Jurkat, Clone E6-1 (cell line): ENCODE data around the gene NFS1. TPM values are rescaled to one million over a fixed set of nuclear protein-coding genes. Genes with fewer than 3 reads are reported as not detected.
"Not testable (repeated sequence)": the region's sequence is repeated elsewhere in the genome, so short reads cannot be mapped to it uniquely, and the experiment has no call there.

Experiments used
- DNase-seq: peaks from one replicate; pipeline ENCODE4 v3.0.0-alpha.2; 2011; ENCODE audit warnings: low read depth, low spot score
- H3K4me3 ChIP-seq: 2 replicates; pipeline ENCODE4 v1.5.1; 2011; ENCODE audit warnings: mild to moderate bottlenecking, low read length, control low read depth, moderate library complexity
- polyA plus RNA-seq: library from polyadenylated mRNA; unstranded; fragments of >200 nt; gene quantifications from one replicate; pipeline ENCODE4 v1.2.1, GENCODE V29; 2012; ENCODE audit warnings: missing spikeins; ENCODE audit not compliant: insufficient read length, insufficient read depth

NFS1 gene
- polyA plus RNA-seq = 47.9 TPM

DNA sequence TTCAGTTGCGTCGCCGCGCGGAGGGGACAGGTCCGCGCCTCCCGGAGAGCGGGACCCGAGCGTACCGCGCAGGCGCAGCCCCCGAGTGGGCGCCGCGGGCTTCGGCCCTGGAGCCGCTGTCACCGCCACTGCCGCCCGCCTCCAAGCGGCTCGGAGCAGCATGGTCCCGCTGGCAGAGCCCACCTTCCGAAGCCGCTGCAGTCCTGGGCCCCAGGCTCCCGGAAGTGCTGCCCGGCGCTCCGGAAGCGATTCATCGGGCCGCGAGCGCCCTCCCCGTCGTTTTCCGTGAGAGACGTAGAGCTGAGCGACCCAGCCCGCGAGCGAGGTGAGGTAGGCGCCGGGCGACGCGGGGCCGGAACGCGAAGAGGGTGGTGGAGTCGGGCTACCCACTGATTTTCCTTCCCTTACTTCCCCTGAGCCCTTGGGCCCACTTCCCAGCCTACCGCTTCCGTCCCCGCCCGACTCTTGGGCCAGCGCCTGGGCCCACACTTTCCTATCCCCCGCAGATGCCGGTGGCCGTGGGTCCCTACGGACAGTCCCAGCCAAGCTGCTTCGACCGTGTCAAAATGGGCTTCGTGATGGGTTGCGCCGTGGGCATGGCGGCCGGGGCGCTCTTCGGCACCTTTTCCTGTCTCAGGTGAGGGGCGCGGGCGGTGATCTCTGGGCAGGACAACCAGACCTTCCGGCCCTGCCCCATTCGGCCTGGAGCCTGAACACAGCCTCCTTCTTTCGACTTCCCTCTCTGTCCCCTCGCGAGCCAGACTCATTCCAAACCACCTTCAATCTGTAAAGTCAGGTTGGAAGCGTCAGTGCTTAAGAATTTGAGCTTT, at the start of gene NFS1, which contains the start of gene ROMO1:
TSS of gene NFS1 (minus strand) at position 226 of the 830 bp plus-strand sequence. CDS start at position 162, 64 bp downstream.
TSS of gene ROMO1 (plus strand) at position 279 of the 830 bp plus-strand sequence. CDS start at position 507, 228 bp downstream.
- peak; percentile 78 for DNase-seq
- H3K4me3 ChIP-seq = peak within 1 kb of the TSS; percentile 95

DNA sequence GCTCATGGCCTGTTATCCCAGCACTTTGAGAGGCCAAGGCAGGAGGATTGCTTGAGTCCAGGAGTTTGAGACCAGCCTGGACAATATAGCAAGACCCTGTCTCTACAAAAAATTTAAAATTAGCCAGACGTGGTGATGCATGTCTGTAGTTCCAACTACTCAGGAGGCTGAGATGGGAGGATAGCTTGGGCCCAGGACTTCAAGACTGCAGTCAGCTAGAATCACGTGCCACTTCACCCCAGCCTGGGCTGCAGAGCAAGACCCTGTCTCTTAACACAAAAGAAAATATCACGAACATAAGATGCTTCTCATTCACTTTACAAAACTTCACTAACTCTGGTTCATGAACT, 45.3 kb upstream of the NFS1 start:
- H3K4me3 ChIP-seq, DNase-seq: not testable (repeated sequence)

DNA sequence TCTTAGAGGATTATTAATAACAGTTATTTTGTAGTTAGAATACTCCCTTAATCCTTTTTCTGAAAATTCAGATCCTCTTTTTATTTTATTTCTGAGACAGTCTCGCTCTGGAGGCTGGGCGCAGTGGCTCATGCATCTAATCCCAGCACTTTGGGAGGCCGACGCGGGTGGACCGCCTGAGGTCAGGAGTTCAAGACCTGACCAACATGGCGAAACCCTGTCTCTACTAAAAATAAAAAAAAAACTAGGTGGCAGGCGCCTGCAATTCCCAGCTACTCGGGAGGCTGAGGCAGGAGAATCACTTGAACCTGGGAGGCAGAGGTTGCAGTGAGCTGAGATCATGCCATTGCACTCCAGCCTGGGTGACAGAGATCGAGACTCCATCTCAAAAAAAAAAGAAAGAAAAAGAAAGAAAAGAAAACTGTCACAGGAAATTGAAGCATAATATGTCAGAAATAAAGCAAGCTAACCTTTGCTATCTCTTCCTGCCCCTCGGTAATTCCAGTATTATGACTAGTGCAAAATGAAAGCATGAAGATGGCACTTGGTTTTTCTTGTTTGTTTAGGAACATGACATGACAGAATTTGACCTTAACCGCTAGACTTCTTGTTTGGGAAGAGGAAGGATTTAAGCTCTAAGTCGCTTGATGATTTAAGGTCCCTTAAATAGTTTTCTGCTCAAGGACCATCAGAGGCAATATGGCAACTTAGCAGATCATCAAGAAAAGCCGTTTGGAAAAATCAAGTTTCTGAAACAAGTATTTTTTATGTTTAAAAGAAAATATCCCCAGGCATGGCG, 44.7 kb upstream of the NFS1 start:
- peak overlapping the region; percentile 71 for H3K4me3 ChIP-seq
- no peak for DNase-seq

DNA sequence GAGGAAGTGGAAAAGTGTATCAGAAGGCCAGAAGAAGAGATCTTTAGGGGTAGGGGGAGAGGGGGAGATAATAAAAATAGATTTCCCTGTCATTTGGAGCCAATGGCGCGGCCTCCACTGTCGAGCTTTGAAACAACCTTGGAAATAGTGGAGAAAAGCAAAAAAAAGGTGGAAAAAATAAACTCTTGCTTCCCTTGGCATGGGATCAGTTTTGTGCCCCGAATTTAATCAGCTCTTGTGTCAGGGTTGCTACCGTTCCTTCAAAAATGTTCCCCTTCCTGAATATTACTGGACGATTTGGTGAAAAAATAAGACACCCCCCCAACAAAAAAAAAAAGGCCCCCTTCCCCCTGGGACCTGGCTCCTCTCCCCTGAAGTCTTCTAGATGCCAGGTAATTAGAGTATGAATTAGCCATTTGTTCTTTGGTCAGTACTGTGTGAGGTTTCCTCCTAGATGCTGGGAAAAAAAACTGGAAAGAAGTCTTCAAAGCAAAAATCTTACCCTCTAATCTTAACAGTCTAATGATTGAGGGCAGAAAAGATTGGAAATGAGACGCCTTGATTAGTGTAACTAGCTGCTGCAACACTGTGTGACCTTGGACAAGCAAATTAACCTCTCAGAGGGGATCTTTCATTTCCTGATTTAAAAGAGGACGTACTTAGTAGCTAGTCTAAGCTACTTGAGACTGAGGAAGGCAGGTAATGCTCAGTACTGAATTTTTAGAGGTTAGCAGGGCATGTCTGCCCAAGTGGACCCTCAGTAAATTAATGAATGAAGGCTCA, 43.8 kb upstream of the NFS1 start:
- H3K4me3 ChIP-seq = peak overlapping the region; percentile 71
- peak; percentile 55 for DNase-seq

DNA sequence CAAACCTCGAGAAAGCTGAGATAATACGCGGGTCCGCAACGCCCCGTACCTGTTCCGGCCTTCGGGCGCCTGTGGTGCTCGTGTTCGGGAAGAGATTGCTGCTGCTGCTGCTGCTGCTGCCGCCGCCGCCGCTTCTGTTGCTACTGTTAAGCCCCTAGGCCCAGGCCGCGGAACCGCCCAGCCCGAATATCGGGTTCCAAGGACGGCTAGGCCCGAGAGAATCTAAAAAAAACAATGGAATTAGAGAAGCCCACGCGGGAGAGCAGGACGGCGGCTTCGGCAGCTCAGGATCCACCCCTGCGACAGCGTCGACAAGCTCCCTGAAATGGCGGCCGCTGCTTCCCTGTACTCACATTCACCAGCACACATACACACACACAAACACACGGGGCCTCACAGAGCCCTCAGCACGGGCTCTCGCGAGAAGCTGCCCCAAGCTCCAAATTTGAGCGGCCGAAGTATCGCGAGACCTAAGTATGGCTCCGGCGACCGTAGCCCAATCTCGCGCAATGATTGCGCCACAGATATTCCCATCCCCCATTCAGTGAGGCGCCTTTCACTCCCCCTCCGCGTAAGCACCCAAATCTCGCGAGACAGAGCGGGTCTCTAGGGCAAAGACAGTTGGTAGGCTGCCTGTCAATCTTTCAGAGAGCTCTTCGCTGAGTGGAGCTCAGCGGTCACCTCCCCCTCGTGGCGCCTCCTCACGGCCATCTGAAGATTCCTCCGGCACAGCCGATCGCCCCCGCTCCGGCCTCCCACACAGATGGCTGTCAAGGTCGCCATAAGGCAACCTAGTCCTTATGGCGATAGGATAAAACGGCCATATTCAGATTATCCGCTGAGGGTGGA, 43.0 kb upstream of the NFS1 start, which contains the start of gene RBM39:
TSS of gene RBM39 (minus strand) at position 369 of the 849 bp plus-strand sequence. CDS start 1,386 bp downstream, outside the sequence.
- H3K4me3 ChIP-seq = peak within 1 kb of the TSS; percentile 94
- peak; percentile 100 for DNase-seq

DNA sequence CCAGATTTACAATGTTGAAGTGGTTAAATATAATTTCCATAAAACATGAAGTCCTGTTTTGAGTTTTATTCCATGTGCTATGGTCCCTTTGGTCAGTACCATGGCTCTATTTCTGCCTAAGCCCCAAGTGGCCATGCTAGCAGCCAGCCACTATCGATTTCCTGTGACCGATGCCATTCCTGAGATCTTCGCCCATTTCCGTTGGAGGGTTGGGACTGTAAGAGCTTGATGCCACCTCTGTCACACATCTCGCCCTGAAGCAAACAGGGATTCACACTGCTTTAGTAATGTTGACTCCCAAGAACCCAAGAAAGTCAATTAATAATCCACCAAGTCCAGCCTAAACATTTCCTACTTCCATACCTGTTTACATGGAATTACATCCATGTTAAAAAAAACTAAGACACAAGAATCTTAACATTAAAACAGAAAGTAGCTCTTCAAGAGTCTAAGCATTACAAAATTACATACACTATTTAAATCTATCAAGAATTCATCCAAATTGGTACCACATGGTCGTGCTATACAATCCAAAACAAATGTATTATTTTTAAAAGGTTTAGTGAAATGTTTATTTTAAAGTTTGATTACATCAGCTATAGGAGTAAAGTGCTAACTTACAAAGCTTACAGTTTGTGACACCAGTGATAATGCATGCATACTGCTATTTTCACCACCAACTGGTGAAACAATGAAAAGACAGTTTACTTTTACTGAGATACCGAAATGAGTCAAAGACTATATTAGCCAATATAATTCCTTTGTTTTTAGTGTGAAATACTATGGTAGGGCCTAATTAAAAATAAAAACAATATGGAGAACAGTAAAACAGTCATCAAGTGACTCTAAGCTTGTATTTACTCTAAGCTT, 40.4 kb upstream of the NFS1 start:
- DNase-seq = peak; percentile 59
- H3K4me3 ChIP-seq = peak overlapping the region; percentile 94

DNA sequence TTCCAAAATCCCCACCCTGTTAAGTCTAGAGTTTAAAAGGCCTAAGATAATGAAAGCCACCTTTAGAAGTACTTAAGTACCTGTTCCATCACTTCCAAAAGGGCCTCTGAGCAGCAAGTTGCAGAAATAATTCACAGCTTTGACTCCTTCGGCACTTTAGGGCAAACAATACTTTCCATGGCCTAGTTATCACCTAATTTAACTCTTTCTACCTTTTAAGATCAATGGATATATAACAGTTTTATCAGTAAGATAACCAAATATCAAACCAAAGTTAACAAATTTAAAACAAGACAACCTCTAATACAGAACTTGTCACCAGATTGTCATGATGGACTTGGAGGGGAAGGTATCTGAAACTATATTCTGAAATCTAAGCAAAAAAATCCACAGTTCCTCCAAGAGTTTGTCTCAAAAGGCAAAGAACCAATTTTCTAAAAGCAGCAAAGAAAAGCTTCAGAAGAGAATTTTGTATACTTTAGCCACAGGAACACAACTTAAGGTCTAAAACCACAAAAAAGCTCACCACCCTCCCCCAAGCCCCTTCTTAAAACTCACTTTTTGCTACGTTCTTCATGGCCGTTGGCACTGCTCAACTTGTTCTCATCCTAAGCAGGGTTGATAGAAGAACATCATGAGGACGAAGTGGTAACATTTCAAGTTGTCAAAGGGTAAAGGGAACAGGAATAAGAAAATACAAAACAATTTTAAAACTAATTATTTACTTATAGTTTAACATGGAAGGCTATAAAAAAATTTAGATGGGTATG, 39.4 kb upstream of the NFS1 start:
- peak; percentile 42 for DNase-seq
- no peak overlapping the region for H3K4me3 ChIP-seq

DNA sequence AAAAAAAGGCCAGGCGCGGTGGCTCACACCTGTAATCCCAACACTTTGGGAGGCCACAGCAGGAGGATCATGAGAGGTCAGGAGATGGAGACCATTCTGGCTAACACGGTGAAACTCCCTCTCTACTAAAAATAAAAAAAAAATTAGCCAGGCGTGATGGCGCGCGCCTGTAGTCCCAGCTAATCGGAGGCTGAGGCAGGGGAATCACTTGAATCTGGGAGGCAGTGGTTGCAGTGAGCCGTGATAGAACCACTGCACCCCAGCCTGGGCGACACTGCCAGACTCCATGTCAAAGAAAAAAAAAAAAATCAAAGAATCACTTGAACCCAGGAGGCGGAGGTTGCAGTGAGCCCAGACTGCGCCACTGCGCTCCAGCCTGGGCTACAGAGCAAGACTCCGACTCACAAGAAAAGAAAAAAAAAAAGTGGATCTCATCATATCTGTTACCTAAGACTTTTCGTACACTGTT, 38.7 kb upstream of the NFS1 start:
- no peak for DNase-seq

DNA sequence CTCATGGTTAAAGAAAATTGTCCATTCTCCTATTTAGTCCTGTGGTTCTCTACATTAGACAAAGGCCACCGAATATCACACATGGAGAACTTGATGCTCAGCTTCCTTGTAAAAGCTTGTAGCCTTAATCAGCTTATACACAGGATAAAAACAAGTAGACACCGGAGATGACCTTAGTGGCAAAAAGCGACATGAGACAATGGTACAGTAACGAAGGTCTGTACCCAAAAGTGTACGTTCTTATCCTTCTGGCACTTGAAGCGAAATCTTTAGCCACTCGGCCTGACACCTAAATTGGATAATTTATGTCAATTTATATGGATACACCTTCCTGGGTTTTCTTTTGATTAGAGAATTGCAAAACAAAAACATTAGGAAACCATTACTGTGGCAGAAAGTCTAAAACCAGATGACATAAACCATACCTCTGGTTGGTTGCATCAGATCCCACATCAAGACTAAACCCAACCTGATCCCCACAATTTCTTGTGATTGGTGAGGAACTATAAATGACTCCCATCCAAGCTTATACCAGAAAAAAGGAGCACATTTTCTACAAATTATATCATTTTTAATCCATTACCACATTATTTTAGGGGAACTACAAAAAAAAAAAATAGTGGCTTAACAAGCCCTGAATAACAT, 36.8 kb upstream of the NFS1 start:
- no peak for DNase-seq
- no peak overlapping the region for H3K4me3 ChIP-seq

More for the DNA sequence above, 38.7 kb upstream of the NFS1 start:
- no peak overlapping the region for H3K4me3 ChIP-seq

DNA sequence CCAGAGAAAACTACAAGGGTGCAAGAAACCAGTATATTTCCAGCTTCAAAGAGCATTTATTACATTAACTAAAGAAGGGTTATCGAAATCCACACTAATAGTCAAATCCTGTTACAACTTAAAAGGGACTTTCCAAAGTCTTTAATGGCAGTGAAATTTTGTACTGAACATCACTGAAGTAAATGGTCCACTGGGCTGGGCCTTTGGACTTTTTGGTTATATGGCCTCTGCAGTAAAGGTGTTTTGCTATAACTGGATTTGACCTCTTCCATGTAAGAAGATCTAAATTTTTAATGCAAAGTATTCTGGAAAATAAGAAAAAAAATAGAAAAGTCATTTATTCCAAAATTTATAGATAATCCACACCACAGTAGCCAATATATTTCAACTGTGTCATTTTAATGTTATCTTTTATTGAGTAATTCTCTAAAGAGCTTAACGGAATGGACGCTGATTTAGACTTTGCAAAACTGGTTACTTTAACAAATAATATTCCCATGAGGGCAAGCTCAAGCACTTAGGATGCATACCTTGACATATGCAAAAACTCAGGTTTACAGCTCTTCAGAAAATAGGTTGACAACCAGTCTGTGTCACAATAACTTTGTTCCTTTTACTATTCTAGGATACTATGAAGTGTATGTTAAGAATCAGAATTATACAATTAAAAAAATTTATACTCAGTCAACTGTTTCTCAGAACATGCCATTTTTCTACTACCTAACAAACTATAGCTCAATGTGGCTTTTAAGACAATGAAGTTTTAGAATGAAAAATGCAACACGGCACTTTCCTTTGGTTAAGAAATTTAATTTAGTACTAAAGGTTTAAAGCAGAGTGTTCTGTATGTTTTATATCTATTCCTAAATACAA, 35.9 kb upstream of the NFS1 start:
- H3K4me3 ChIP-seq = no peak overlapping the region
- no peak for DNase-seq

DNA sequence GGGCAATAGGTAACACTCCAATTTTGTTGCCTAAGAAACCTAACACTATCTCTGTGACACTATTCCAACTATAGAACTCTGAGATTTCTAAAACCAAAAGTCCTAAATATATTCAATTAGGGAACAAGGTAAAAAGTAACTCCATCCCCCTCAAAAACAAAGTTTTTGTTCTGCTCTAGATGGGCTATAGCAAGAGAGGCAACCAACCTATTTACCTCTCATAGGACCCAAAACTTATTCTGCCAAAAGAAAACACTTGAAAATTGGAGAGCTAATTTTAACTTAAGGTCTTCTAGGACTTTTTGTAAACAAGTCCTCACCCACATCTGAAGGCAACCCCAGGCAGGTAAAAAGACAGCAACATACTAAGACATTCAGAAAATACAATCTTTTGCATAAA, 35.2 kb upstream of the NFS1 start:
- H3K4me3 ChIP-seq = no peak overlapping the region
- no peak for DNase-seq

DNA sequence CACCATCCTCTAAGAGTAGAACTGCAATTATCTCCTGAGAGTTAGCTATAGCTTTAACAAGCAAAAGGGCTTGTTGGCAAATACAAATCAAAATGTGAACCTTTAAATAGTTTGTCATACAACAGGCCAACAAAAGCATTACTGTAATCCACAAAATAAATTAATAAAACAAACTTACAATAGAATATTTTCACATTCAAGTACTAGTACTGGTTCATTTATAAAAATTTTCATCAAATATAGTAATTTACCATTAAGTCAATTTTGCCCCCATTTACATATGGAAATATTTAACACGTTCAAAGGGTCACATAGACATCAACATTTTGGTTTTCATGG, 33.5 kb upstream of the NFS1 start:
- DNase-seq = no peak
- H3K4me3 ChIP-seq = no peak overlapping the region

DNA sequence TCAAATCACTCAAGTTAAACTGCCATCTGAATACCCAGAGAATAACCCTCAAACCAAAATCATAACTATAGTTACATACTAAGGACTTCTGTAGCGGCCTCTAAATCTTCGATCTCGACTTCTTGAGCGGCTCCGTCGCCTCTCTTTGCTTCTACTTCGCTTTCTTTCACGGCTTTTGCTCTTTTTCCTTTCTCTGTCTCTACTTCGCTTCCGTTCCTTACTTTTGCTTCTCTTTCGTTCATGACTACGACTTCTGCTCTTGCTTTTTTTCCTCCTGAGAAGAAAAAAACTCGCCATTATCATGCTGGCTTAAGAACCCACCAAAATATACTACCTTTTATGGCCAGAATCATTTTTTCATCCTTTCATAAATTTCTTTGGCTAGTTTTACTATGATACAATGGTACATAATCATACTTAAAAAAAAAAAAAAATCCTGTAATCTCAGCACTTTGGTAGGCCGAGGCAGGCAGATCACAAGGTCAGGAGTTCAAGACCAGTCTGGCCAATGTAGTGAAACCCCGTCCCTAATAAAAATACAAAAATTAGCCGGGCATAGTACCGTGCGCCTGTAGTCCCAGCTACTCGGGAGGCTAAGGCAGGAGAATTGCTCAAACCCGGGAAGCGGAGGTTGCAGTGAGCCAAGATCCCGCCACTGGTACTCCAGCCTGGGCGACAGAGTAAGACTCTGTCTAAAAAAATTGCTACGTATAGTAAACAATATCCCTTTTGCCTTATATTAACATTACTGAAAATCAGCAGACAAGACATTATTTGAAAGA, 32.9 kb upstream of the NFS1 start:
- no peak for DNase-seq
- H3K4me3 ChIP-seq = no peak overlapping the region

DNA sequence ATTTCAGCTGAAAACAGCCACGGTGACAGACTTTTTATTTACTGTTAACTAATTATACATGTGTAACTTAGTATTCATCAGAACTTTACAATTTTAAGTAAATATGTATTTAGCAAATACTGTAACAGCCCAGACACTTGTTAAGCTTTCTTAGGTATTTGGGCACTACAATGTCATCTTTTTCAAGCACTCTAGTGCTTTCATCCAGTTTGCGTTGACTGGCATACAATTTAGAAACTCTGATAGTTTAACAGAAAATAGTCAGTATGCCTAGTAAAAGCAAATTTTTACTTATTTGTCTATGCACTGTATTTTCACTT, 32.3 kb upstream of the NFS1 start:
- no peak overlapping the region for H3K4me3 ChIP-seq
- no peak for DNase-seq
